Measurements from ENCODE around the gene NUP93. TPM values are rescaled to one million over a fixed set of nuclear protein-coding genes. Genes with fewer than 3 reads are reported as not detected.

Gene NUP93
- total and polyA plus RNA-seq, 2 donors (not counting 3 experiments of a cell fraction or from before 2014, with no cell fraction given): 62.3 to 124 TPM

GRCh38 chr16:56732366-56732765, 2.4 kb downstream of the NUP93 start:
- POLR2A ChIA-PET: no interaction called here
- no peak for FAIRE-seq

DNA sequence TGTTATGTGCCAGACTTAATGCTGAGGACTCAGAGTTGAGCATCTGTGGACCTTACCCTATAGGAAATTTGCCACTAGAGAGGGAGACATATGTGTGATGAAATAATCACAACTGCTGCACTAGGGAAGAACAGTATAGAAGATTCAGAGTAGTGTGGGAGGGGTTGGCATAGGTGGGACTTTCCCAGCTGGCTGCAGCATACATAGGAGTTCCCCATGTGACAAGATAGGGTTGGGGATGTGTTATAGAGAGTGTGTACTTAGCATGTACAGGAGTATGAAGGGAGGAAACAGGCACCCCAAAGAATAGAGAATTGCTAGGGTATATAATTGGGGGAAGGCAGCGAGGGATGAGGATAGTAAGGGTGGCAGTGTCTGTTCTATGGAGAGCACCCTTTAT, 2.9 kb downstream of the NUP93 start:
- H2AFZ ChIP-seq (ENCODE audit: low read depth, low read length): no peak overlapping the region
- TF ChIP-seq FOS (IDR thresholded peaks at IDR 0.05; ENCODE audit: borderline replicate concordance, insufficient read depth, low read length): no peak
- TF ChIP-seq GATA2 (IDR thresholded peaks at IDR 0.05; ENCODE audit: insufficient read depth, insufficient read length, low read depth, low read length): no peak
- intact Hi-C loops (cut with micrococcal nuclease) (no loop called here), dilution Hi-C loops (cut with MboI; ENCODE audit: extremely low pct_ligation_motif_present, low sequenced_read_pairs) (no loop called here)
- no peaks in the 10 kb centered on the region for H3K36me3 ChIP-seq (ENCODE audit: control insufficient read depth in 2 of 2, extremely low read depth in 1 of 2, insufficient read depth in 2 of 2, low read length in 2 of 2)
- H3K9me1 ChIP-seq (replicated peaks; ENCODE audit: control insufficient read depth, extremely low read depth, insufficient read depth, low read length): no peaks in the 10 kb centered on the region
- no peaks in the 10 kb centered on the region for H4K20me1 ChIP-seq (replicated peaks; ENCODE audit: control insufficient read depth, extremely low read depth, insufficient read depth, low read length)
- peaks cover 76% of the 10 kb centered on the region for H3K79me2 ChIP-seq (ENCODE audit: control insufficient read depth, insufficient read depth, low read length)
- ChIA-PET POLR2A (no interaction called here), CTCF (no interaction called here)
- FAIRE-seq: no peak
- no peak for DNase-seq (ENCODE audit: low read depth, low spot score)
- H3K4me2 ChIP-seq (ENCODE audit: insufficient read depth, low read length): no peak overlapping the region
- H3K27me3 ChIP-seq (ENCODE audit: control insufficient read depth in 2 of 2, insufficient read depth in 2 of 2, low read length in 2 of 2): no peaks in the 10 kb centered on the region
- BruUV-seq (replicated peaks): no TSS peak
- no peaks in the 10 kb centered on the region for H3K9me3 ChIP-seq (replicated peaks; ENCODE audit: control insufficient read depth, insufficient read depth, low read length)
- H3K27ac ChIP-seq (ENCODE audit: insufficient read depth, low read depth, low read length): no peak overlapping the region
- no peak overlapping the region for H3K4me3 ChIP-seq (replicated peaks in 1 of 3; ENCODE audit: insufficient read depth in 1 of 3, low read depth in 1 of 3, low read length in 3 of 3)
- no peak overlapping the region for H3K9ac ChIP-seq (replicated peaks; ENCODE audit: extremely low read depth, insufficient read depth, low read length)
- H3K4me1 ChIP-seq (ENCODE audit: control insufficient read depth, extremely low read depth, insufficient read depth, low read length): peaks cover 21% of the 10 kb centered on the region

More at GRCh38 chr16:56732366-56732765, 2.4 kb downstream of the NUP93 start:
- H3K4me2 ChIP-seq (ENCODE audit: insufficient read depth, low read length): no peak overlapping the region
- H3K9ac ChIP-seq (replicated peaks; ENCODE audit: extremely low read depth, insufficient read depth, low read length): no peak overlapping the region
- no peak for DNase-seq (ENCODE audit: low read depth, low spot score)
- H3K9me3 ChIP-seq (replicated peaks; ENCODE audit: control insufficient read depth, insufficient read depth, low read length): no peaks in the 10 kb centered on the region
- dilution Hi-C loops (cut with MboI; ENCODE audit: extremely low pct_ligation_motif_present, low sequenced_read_pairs) (no loop called here), intact Hi-C loops (cut with micrococcal nuclease) (no loop called here)
- no peaks in the 10 kb centered on the region for H4K20me1 ChIP-seq (replicated peaks; ENCODE audit: control insufficient read depth, extremely low read depth, insufficient read depth, low read length)
- no peak for TF ChIP-seq MYC (IDR thresholded peaks at IDR 0.05; ENCODE audit: low read depth, low read length)
- BruUV-seq (replicated peaks): no TSS peak
- H3K79me2 ChIP-seq (ENCODE audit: control insufficient read depth, insufficient read depth, low read length): peaks cover 71% of the 10 kb centered on the region
- no peak overlapping the region for H3K27ac ChIP-seq (ENCODE audit: insufficient read depth, low read depth, low read length)
- H3K4me1 ChIP-seq (ENCODE audit: control insufficient read depth, extremely low read depth, insufficient read depth, low read length): peaks cover 21% of the 10 kb centered on the region
- CTCF ChIA-PET: no interaction called here
- no peaks in the 10 kb centered on the region for H3K9me1 ChIP-seq (replicated peaks; ENCODE audit: control insufficient read depth, extremely low read depth, insufficient read depth, low read length)
- H3K27me3 ChIP-seq (ENCODE audit: control insufficient read depth in 2 of 2, insufficient read depth in 2 of 2, low read length in 2 of 2): no peaks in the 10 kb centered on the region
- no peaks in the 10 kb centered on the region for H3K36me3 ChIP-seq (ENCODE audit: control insufficient read depth in 2 of 2, extremely low read depth in 1 of 2, insufficient read depth in 2 of 2, low read length in 2 of 2)
- no peak overlapping the region for H3K4me3 ChIP-seq (replicated peaks in 1 of 3; ENCODE audit: insufficient read depth in 1 of 3, low read depth in 1 of 3, low read length in 3 of 3)
- no peak overlapping the region for H2AFZ ChIP-seq (ENCODE audit: low read depth, low read length)
